Fibroblast of lung (primary cell): ENCODE measurements around the gene CABCOCO1.

Experiments used
- CTCF ChIP-seq, 2 donors: IDR thresholded peaks in 1 of 2; conservative IDR thresholded peaks in 1 of 2; 1 replicate in 1 of 2; 2 replicates in 1 of 2; pipeline ENCODE4 v1.5.1; 2011 to 2012; ENCODE audit warnings: low read length in 2 of 2, control low read depth in 1 of 2, inconsistent platforms in 1 of 2, low read depth in 1 of 2, mild to moderate bottlenecking in 1 of 2
- EZH2 ChIP-seq: IDR thresholded peaks from 2 replicates; pipeline ENCODE4 v1.5.1; 2012; ENCODE audit warnings: low read length, control low read depth, mild to moderate bottlenecking; ENCODE audit errors: missing control alignments

- no peak for TF ChIP-seq CTCF (conservative IDR thresholded peaks at IDR 0.05 in 1 of 2, IDR thresholded peaks at IDR 0.05 in 1 of 2; ENCODE audit: low read depth in 1 of 2, low read length in 2 of 2)
- no peak for TF ChIP-seq EZH2
Observed at GRCh38 chr10:61766927-61767326, 104.2 kb downstream of the CABCOCO1 start.
